D721Med (cell line): Measurements from ENCODE around the gene MS4A4E.

ENCODE experiments used
- DNase-seq: peaks from one replicate; pipeline ENCODE4 v3.0.0; 2011; ENCODE audit warnings: low spot score; ENCODE audit not compliant: insufficient read length
- FAIRE-seq: peaks from 2 replicates; lab custom pipeline; 2011; peaks lifted over from hg19 to GRCh38; lab: Jason Lieb, UNC
- TF ChIP-seq, protein P1 (sequence below): IDR thresholded peaks from 2 replicates; pipeline ENCODE4 v1.5.1; 2012; ENCODE audit warnings: mild to moderate bottlenecking, control low read depth; ENCODE audit not compliant: insufficient read depth; ENCODE audit errors: missing control alignments

Gene MS4A4E

DNA sequence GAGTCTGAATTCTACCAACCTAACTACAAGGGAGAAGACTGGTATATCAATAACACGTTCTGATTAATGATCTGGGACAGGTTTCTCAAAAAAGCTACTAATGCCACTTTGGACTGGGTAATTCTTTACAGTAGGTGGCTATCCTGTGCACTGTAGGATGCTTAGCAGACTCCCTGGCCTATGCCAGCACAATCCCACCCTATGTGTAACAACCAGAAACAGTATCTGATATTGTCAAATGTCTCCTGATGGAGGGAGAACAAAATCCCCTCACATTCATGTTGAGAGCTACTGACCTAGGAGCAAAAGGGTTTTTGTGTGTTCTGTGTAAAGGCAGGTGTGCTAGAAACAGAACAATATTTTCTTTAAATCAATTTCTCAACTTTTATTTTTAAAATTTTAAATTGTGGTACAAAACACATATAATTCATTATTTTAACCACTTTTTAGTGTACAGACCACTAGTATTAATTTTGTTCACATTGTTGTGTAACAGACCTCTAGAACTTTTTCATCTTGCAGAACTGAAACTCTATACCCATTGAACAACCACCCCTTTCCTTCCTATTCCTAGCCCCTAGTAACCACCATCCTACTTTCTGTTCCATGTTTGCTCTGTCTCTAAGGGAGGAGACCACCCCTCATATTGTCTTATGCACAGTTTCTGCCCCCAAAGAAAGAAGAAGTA, 58.0 kb downstream of the MS4A4E start:
- FAIRE-seq (no peak), DNase-seq (no peak)
- TF ChIP-seq, protein P1, sequence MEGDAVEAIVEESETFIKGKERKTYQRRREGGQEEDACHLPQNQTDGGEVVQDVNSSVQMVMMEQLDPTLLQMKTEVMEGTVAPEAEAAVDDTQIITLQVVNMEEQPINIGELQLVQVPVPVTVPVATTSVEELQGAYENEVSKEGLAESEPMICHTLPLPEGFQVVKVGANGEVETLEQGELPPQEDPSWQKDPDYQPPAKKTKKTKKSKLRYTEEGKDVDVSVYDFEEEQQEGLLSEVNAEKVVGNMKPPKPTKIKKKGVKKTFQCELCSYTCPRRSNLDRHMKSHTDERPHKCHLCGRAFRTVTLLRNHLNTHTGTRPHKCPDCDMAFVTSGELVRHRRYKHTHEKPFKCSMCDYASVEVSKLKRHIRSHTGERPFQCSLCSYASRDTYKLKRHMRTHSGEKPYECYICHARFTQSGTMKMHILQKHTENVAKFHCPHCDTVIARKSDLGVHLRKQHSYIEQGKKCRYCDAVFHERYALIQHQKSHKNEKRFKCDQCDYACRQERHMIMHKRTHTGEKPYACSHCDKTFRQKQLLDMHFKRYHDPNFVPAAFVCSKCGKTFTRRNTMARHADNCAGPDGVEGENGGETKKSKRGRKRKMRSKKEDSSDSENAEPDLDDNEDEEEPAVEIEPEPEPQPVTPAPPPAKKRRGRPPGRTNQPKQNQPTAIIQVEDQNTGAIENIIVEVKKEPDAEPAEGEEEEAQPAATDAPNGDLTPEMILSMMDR, result no peak

DNA sequence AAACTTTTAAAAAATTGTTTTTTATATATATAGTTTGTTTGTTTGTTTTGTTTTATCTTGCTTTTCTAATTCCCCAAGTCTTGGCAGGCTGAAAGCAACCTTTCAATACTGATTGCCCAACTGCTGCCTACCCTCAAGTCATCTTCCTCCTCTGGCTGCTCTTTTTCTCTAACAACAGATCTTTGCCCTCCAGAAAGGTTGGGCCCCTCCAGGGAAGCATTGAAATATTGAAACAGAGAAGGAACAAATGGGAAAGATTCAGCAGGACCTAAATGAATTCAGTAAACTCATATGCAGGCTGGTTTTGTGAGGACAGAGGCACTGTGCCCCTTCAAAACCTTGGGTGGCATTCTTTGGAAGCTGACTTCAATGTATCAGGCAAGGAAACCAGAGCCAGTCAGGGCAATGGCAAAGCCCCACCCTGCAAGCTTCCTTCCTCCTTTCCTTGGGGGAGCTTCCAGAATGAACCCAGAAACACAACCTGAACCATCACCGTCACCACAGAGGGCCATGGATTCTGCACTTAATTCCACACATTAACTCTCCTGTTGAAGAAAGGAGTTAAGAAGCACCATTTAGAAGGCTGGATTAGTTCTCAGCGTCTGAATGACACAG, 59.2 kb downstream of the MS4A4E start:
- TF ChIP-seq, protein P1, result no peak
- FAIRE-seq (no peak), DNase-seq (no peak)

DNA sequence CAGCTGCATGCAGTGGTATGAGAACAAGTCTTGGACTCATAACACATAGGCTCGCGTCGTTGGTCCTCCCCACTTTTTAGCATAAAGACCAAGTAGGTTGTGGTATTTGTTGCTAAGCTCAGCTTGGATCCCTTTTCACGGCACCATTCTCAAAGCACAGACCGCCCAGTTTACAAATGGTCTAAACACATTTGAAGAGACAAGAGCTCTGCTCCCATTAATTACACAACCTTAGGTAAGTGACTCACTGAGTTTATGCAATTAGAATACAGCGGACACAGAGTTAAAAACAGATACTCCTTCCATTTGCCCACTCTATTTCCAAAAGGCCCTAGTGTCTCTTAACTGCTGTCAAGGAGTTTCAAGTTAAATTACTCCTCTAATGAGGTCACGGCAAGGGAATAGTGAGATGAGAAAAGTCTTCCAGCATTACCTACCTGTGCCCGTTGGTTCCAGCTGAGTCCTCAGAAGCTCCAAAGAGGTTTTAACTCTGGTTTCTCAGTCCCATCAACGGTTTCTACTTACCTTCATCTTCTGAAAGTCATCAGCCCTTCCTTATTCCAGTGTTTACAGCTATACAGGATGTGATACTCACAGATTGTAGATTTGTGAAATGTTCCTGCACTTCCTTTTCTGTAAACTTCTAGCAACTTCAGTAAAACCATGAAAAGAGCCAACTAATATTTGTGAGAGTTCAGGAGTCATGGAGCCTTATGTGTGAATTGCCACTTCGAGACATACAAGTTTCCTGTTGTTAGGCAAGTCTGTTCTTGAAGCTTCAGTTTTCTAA, 60.2 kb downstream of the MS4A4E start, which contains the start of gene MS4A6A:
MS4A6A (minus strand) TSS at position 543 of the 790 bp plus-strand sequence. CDS start 1,356 bp downstream, outside the sequence.
- no peak for DNase-seq
- no peak for FAIRE-seq
- TF ChIP-seq, protein P1, result no peak

DNA sequence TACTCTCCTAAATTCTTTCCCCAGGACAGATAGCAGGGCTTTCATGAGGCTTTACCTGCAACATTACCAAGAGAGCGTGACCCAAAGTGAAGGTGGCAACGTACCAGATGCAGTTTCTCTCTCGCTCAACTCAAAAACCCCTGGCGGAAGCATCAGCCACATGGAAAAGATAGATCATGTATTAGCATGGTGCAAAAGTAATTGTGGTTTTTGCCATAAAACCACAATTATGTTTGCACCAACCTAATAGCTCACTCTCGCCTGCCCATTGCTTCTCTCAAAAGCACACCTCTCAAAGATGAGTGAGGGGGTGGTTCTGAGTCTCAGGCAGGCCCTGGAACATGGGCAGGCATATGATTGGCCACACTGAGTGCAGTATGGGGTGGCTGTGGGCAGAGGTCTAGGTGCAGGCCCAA, 67.1 kb downstream of the MS4A4E start:
- FAIRE-seq (no peak), DNase-seq (no peak)
- TF ChIP-seq, protein P1, result no peak

DNA sequence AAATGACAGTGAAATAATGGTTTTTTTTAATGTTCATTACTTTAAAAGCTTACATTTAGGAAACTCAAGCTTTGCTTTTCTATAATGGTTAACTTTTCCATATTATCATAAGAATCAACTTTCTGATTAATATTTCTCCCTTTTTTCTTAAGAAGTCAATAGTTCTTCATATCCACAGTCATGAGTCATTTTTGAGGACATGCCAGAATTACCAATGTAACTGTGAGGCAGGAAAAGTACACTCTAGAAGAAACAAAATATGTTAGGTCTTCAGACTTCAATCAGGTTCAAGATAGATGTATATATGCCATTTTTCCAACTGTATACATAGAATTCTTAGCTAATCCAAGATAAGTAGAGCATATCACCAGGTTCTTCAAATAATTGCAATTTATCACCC, 70.9 kb downstream of the MS4A4E start:
- FAIRE-seq, result no peak
- TF ChIP-seq, protein P1, result no peak
- DNase-seq, result no peak

DNA sequence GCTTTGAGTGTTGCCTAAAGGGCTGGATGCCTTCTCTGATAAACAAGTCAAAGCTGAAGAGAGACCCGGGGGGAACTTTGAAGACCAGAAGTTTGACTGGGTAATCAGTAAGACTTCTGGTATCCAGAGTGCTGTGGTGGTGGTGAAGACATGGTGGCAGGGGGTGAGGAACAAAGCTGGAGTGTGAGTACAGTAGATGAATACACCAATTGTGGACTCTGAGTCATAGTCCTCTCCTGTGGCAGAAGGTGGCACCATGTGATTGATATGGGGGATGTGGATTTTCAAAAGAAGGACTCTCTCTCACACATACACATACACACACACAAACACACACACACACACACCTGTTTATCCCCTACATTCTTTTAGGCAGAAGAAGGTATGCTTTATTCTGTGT, 72.4 kb downstream of the MS4A4E start:
- DNase-seq, result no peak
- TF ChIP-seq, protein P1, result no peak

More for the DNA sequence above, 72.4 kb downstream of the MS4A4E start:
- no peak for FAIRE-seq
